Liver (tissue), 9 donors: ENCODE measurements around the gene PCDHA1. TPM values are rescaled to one million over a fixed set of nuclear protein-coding genes. Genes with fewer than 3 reads are reported as not detected.

Source experiments
- DNase-seq: peaks from one replicate; pipeline ENCODE4 v3.0.0-alpha.2; 2017; ENCODE audit warnings: low spot score
- H3K27ac ChIP-seq, 2 donors: one replicate each; pipeline ENCODE4 v1.7.0; 2013; ENCODE audit warnings: inconsistent platforms in 2 of 2, low read length in 2 of 2, control low read depth in 1 of 2, low read depth in 1 of 2, mild to moderate bottlenecking in 1 of 2
- H3K27me3 ChIP-seq, 4 donors: one replicate each; pipeline versions ENCODE4 v1.6.1 to v1.7.0; 2013; ENCODE audit warnings: low read length in 3 of 4, inconsistent platforms in 1 of 4, mild to moderate bottlenecking in 1 of 4, moderate library complexity in 1 of 4; ENCODE audit not compliant: control insufficient read depth in 4 of 4, insufficient read depth in 4 of 4
- H3K36me3 ChIP-seq, 4 donors: one replicate each; pipeline versions ENCODE4 v1.6.1 to v1.7.0; 2013; ENCODE audit warnings: low read length in 3 of 4, mild to moderate bottlenecking in 3 of 4, low read depth in 1 of 4, moderate library complexity in 1 of 4; ENCODE audit not compliant: control insufficient read depth in 4 of 4, insufficient read depth in 3 of 4
- H3K4me1 ChIP-seq, 4 donors: one replicate each; pipeline versions ENCODE4 v1.6.1 to v1.7.0; 2013; ENCODE audit warnings: low read length in 3 of 4, mild to moderate bottlenecking in 3 of 4, moderate library complexity in 1 of 4; ENCODE audit not compliant: control insufficient read depth in 4 of 4, insufficient read depth in 4 of 4
- H3K4me3 ChIP-seq, 3 donors: one replicate each; pipeline versions ENCODE4 v1.6.1 to v1.7.0; 2013; ENCODE audit warnings: low read length in 3 of 3, control low read depth in 1 of 3, low read depth in 1 of 3, mild to moderate bottlenecking in 1 of 3
- H3K9ac ChIP-seq, 2 donors: one replicate each; pipeline ENCODE4 v1.7.0; 2013; ENCODE audit warnings: low read length in 2 of 2, mild to moderate bottlenecking in 2 of 2, moderate library complexity in 2 of 2, control low read depth in 1 of 2, low read depth in 1 of 2
- H3K9me3 ChIP-seq, 4 donors: one replicate each; pipeline versions ENCODE4 v1.6.1 to v1.7.0; 2013; ENCODE audit warnings: low read length in 3 of 4; ENCODE audit not compliant: control insufficient read depth in 4 of 4
- ATF3 ChIP-seq: IDR thresholded peaks from 2 replicates; pipeline ENCODE4 v1.6.1; 2016; ENCODE audit warnings: antibody characterized with exemption
- CTCF ChIP-seq: fragments of 150-350 bp; IDR thresholded peaks from 2 replicates; pipeline ENCODE4 v1.5.1; 2017; ENCODE audit warnings: improper control_type of control experiment, low read depth, low read length; ENCODE audit not compliant: missing input control
- FOXA2 ChIP-seq: IDR thresholded peaks from 2 replicates; pipeline ENCODE4 v1.6.1; 2016; ENCODE audit warnings: antibody characterized with exemption
- GABPA ChIP-seq, 2 donors: IDR thresholded peaks in 1 of 2; conservative IDR thresholded peaks in 1 of 2; 2 replicates each; pipeline ENCODE4 v1.6.1; 2016; ENCODE audit warnings: antibody characterized with exemption in 2 of 2, mild to moderate bottlenecking in 1 of 2, moderate library complexity in 1 of 2
- HNF4A ChIP-seq, 2 donors: conservative IDR thresholded peaks; 2 replicates each; pipeline ENCODE4 v1.6.1; 2016; ENCODE audit warnings: antibody characterized with exemption in 2 of 2, mild to moderate bottlenecking in 2 of 2
- HNF4G ChIP-seq: IDR thresholded peaks from 2 replicates; pipeline ENCODE4 v1.6.1; 2016; ENCODE audit warnings: antibody characterized with exemption
- JUND ChIP-seq, 2 donors: IDR thresholded peaks; 2 replicates each; pipeline ENCODE4 v1.6.1; 2016; ENCODE audit warnings: antibody characterized with exemption in 2 of 2
- NR2F2 ChIP-seq: IDR thresholded peaks from 2 replicates; pipeline ENCODE4 v1.6.1; 2016; ENCODE audit warnings: antibody characterized with exemption
- RAD21 ChIP-seq, 2 donors: IDR thresholded peaks; 2 replicates each; pipeline ENCODE4 v1.6.1; 2016; ENCODE audit warnings: antibody characterized with exemption in 2 of 2, mild to moderate bottlenecking in 2 of 2
- RXRA ChIP-seq, 2 donors: IDR thresholded peaks; 2 replicates each; pipeline ENCODE4 v1.6.1; 2017 to 2018; ENCODE audit warnings: antibody characterized with exemption in 2 of 2, mild to moderate bottlenecking in 1 of 2
- TAF1 ChIP-seq: conservative IDR thresholded peaks from 2 replicates; pipeline ENCODE4 v1.6.1; 2016; ENCODE audit warnings: antibody characterized with exemption, mild to moderate bottlenecking
- WGBS: extraction: QIAGEN DNeasy Blood & Tissue Kit; methylation state at CpG from one replicate; pipeline ENCODE4 v1.1.7; 2013; 5-methylcytosine and 5-hydroxymethylcytosine counted together
- polyA plus RNA-seq, 2 donors: library from polyadenylated mRNA; stranded (reverse) in 1 of 2; unstranded in 1 of 2; fragments of 200-250 nt in 1 of 2; fragments of >200 nt in 1 of 2; fragmentation: Nextera tagmentation in 1 of 2; extraction: Ambion mirVana in 1 of 2; gene quantifications; one replicate each; pipeline versions ENCODE4 v1.2.1 to v1.2.3, GENCODE V29; 2013 to 2015
- total RNA-seq, 2 donors: library from RNA; depleted of rRNA; stranded (reverse); fragments of >200 nt; gene quantifications; one replicate each; pipeline ENCODE4 v1.2.3, GENCODE V29; 2014
- donor health status: healthy.
- donor health status: healthy.
- donor health status: healthy.
- donor health status: healthy.
- donor health status: healthy.

Gene PCDHA1
- total and polyA plus RNA-seq, 4 donors = not detected

- Histone ChIP-seq H3K4me3 (no peak overlapping the region), H3K9me3 (peaks cover 0 to 23% (median 4%) of the 10 kb centered on the region in 4 donors), H3K36me3 (no peaks in the 10 kb centered on the region), H3K27me3 (no peaks in the 10 kb centered on the region), H3K27ac (no peak overlapping the region), H3K4me1 (no peaks in the 10 kb centered on the region), H3K9ac (no peak overlapping the region)
- 70% methylated on average over 1 of the region's 1 CpG for WGBS
- no peak for TF ChIP-seq RAD21 (IDR thresholded peaks at IDR 0.05)
- TF ChIP-seq HNF4G = no peak
- TF ChIP-seq FOXA2 = no peak
- TF ChIP-seq ATF3 = no peak
- TF ChIP-seq HNF4A (conservative IDR thresholded peaks at IDR 0.05) = no peak
- TF ChIP-seq CTCF = no peak
- no peak for DNase-seq
Measured at GRCh38 chr5:140741967-140742366, 44.0 kb upstream of the PCDHA1 start.

GRCh38 chr5:140753561-140753960 is 32.4 kb upstream of the PCDHA1 start:
- H3K27me3 ChIP-seq = no peaks in the 10 kb centered on the region
- 75% methylated on average over 5 of the region's 5 CpGs for WGBS
- no peak for DNase-seq
- H3K4me1 ChIP-seq = no peaks in the 10 kb centered on the region
- H3K4me3 ChIP-seq = peak overlapping the region in 2 of 3 donors; percentile 37 to 49
- peaks cover 10 to 59% (median 28%) of the 10 kb centered on the region in 4 donors for H3K9me3 ChIP-seq
- H3K9ac ChIP-seq = no peak overlapping the region
- no peak overlapping the region for H3K27ac ChIP-seq
- TF ChIP-seq RXRA (IDR thresholded peaks at IDR 0.05) = no peak
- H3K36me3 ChIP-seq = no peaks in the 10 kb centered on the region

GRCh38 chr5:140764177-140764973 is 21.6 kb upstream of the PCDHA1 start:
- DNase-seq = no peak
- 81% methylated on average over 2 of the region's 2 CpGs for WGBS
- peaks cover 27 to 77% (median 47%) of the 10 kb centered on the region in 4 donors for H3K9me3 ChIP-seq
- no peak overlapping the region for H3K27ac ChIP-seq
- H3K27me3 ChIP-seq = no peaks in the 10 kb centered on the region
- H3K9ac ChIP-seq = no peak overlapping the region
- no peaks in the 10 kb centered on the region for H3K36me3 ChIP-seq
- H3K4me1 ChIP-seq = no peaks in the 10 kb centered on the region
- TF ChIP-seq RAD21 (IDR thresholded peaks at IDR 0.05) = no peak
- TF ChIP-seq NR2F2 = no peak
- no peak for TF ChIP-seq ATF3
- no peak for TF ChIP-seq GABPA (IDR thresholded peaks at IDR 0.05 in 1 of 2, conservative IDR thresholded peaks at IDR 0.05 in 1 of 2)
- TF ChIP-seq HNF4G = no peak
- TF ChIP-seq JUND (IDR thresholded peaks at IDR 0.05) = no peak
- no peak for TF ChIP-seq TAF1
- H3K4me3 ChIP-seq = no peak overlapping the region
